NCI-H69 (cell line): ENCODE measurements around the gene TBC1D22A.

Source experiments
- DNase-seq: peaks from one replicate; lab custom pipeline; 2025; lab: John Stamatoyannopoulos, UW

TBC1D22A gene, protein sequence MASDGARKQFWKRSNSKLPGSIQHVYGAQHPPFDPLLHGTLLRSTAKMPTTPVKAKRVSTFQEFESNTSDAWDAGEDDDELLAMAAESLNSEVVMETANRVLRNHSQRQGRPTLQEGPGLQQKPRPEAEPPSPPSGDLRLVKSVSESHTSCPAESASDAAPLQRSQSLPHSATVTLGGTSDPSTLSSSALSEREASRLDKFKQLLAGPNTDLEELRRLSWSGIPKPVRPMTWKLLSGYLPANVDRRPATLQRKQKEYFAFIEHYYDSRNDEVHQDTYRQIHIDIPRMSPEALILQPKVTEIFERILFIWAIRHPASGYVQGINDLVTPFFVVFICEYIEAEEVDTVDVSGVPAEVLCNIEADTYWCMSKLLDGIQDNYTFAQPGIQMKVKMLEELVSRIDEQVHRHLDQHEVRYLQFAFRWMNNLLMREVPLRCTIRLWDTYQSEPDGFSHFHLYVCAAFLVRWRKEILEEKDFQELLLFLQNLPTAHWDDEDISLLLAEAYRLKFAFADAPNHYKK

DNA sequence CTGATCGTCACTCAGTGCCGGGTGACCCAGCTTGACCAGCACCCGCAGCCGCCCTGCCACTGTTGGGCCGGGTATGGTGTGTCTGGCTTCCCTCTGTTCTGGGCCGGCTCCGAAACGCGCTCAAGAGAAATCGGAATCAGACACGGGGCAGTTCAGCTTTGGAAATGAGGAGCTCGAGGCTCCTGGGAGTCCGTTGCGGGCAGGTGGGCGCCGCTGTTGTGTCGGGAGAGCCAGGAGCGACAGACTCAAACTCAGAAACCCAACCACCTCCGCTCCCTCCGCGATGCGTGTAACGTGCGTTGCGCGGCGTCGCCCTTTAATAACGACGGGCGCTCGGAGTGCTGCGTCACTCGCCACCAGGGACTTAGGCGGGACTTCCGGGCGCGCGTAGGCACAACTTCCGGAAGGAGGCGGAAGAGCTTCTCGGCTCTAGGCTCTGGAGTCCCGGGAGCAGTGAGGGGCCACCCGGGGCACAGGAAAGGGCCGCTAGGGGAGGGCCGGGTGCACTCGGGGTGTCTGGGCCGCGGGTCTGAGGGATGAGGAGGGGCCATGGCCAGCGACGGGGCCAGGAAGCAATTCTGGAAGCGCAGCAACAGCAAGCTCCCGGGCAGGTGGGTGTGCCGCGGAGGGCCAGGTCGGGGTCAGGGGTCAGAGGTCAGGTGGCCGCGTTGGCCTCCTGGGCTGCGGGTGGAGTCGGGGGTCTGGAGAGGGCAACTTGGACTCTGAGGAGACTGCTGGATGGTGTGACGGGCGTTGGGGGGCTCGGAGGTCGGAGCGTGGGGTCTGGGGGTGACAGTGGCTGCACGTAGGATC lies at the start of gene TBC1D22A:
Gene TBC1D22A (plus strand): TSS at position 413 of the 813 bp plus-strand sequence. CDS start 137 bp downstream, at position 550.
- DNase-seq, result peak; percentile 98

DNA sequence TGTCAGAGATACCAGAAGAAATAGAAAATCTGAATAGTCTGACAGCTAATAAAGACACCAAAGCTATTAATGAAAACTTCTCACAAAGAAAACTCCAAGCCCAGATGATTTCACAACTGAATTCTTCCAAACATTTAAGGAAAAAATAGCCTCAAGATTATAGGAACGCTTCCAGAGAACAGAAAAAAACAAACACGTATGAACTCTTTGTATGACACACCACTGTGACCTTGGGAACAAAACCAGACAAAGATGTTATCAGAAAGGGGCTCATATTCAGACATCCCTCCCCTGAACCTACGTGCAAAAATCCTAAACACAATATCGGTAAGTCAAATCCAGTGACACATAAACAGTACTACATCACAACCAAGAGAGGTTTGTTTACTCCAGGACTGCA lies 47.9 kb upstream of the TBC1D22A start:
- no peak for DNase-seq

DNA sequence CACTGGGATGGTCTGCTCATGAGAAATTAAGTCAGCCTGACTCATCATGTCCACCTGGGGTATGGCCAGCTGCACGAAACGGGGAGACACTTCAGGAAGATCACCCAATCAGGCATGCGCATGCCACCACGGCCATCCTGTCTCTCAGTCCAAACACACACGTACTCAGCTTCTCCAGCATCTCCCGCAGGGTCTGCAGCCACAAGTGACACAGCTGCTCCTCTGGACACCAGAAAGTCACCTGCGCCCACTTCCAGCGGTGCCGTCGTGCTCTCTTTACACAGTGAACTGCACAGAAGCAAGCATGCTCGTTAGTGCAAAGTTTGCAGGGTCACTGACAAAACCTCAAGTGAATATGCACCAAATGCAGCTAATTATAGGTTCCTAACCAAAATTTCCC lies 42.5 kb upstream of the TBC1D22A start:
- DNase-seq, result peak; percentile 94

DNA sequence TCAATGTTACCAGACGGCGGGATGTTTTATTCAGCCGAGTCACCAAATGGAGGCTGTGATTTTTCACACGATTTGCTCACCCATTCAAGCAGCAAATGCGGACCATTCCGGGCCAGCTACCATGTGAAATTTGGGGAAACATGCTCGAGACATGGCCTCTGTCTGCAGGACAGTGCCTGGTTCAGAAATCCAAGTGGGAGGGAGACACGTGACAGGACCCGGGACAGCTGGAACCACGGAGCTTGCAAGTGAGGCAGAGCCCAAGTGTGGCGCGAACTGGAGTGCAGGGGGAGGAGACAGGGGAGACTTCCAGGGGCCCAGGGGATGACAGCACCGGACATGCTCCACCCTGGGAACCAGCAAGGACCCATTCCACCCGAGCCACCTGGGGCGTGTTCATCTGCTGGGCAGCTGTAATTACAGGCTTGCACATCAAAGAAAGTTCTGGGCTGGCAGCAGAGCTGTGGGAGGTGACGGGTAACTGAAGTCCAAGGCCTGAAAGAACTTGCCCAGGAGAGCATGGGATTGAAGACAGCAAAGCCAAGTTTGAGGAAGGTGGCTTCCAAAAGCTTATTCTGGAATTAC lies 40.9 kb upstream of the TBC1D22A start:
- DNase-seq, result peak; percentile 87

DNA sequence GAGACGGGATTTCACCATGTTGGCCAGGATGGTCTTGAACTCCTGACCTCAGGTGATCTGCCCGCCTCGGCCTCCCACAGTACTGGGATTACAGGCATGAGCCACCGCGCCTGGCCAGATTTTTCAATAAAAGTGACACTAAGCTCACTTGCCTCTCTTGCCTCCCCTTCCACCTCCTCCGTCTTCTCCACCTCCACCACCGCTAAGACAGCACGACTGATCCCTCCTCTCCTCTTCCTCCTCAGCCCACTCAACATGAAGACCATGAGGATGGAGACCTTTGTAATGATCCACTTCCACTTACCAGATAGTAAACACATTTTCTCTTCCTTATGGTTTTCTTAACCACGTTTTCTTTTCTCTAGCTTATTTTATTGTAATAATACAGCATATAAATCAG lies 38.6 kb upstream of the TBC1D22A start:
- no peak for DNase-seq

DNA sequence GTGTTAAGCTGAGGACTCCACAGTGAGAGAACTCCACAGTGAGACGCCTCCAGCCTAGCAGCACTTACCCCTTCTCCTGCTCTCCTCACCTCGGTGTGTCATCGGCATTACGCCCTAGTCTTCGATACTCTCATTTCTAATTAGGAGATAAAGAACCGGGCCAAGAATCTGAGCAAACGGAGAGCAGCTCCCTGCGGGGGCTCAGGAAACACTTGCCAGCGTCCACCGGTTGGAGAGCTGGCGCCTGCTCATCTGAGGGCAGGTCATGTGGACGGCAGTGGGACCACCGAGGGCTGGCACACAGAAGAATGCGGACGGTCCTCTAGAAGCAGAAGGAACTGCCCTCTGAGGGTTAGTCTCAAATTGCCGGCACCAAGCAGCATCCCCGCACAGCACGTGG lies 37.4 kb upstream of the TBC1D22A start:
- DNase-seq, result no peak

DNA sequence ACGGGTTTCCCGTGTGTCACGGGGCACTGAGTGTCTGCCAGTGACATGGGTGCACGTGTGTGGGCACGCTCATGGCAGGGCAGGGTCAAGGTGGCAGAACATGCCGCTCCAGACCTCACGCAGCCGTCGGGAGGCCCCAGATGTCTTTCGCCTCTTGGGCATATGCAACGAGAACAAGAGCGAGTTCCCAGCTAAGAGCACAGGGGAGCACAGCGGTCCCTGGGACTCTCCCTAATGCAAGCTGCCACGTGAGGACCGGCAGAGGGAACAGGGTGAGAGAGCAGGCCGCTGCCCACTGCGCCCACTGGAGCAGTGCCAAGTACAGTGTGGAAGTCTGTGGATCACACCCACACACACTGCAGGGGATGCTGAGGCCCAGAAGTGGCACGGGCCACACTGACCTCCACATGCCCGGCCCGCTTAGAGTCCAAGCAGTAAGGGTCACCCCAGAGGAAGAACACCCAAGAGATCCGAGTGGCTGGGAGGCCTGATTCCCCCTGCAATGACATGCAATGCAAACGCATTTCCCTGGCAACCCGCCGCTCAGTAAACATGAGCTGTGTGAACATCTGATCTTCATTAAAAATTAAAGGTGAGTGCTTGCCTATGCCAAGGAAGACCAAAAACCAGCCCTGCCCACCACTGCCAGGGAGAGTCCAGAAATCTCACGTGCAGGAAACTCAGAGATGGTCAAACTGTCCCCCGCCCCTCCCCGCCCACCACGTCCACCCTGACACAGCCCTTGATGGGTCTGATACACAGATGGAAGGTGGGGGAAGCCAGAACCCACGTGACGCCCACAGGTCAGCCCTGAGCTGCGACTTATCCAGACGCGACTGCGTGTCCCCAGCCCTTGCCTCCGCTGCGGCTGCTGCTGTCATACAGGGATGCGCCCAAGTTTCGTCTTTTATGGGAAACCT lies 36.1 kb upstream of the TBC1D22A start:
- DNase-seq, result peak; percentile 93

DNA sequence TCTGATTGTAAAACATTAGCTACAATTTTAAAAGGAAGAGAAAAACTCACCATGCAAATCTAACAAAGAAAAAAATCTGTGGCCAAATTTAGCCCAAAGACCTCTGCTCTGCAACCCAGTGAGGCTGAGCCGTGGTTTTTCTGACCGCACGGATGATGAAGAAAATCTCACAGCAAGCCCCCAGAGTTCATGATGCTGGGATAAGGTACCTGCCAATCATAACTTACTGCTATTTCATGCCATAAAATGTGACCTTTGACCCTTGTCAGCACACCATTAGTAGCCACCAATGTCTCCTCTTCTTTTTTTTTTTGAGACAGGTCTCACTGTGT lies 35.5 kb upstream of the TBC1D22A start:
- DNase-seq, result no peak

DNA sequence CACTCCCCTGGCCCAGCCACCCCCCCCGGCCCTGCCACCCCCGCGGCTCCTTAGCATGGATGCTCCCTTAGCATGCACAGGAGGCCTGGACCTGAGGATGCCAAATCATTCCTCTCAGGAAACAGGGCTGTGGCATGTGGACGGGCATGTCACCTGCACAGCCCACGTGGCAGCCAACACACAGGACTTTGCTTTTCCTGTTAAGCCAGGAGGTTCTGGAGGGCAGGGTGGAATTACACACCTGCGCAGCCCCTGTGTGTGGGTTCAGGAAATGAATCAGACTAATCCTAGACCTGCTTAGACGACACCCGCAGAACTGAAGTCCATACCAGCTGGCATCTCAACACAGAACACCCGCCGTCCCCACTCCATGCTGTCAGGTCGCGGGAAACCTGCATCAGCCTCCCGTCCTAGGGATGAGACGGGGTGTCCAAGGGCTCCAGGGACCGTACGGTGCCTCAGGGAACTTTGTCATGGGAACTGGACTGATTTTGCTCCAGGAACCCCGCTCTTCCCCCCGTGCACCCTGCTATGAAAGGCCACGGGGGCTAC lies 34.6 kb upstream of the TBC1D22A start:
- DNase-seq, result no peak

DNA sequence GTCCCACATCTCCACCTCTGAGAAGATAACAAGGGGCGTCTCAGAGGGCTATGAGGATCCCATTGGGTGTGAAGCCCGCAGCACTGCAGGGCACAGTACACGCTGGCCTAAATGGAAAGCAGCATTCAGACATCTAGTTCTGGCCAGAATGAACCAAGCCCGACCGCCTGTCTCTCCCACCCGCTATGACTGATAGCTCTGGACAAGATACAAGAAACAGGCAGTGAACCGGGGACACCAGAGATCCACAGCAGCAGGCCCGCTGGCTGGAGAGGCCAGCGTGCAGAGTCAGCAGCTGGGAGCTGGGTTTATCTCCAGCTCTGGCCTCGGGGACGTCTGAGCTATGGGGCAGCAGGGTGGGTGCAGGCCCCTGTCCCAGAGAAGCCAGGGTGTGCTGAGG lies 34.0 kb upstream of the TBC1D22A start:
- no peak for DNase-seq

DNA sequence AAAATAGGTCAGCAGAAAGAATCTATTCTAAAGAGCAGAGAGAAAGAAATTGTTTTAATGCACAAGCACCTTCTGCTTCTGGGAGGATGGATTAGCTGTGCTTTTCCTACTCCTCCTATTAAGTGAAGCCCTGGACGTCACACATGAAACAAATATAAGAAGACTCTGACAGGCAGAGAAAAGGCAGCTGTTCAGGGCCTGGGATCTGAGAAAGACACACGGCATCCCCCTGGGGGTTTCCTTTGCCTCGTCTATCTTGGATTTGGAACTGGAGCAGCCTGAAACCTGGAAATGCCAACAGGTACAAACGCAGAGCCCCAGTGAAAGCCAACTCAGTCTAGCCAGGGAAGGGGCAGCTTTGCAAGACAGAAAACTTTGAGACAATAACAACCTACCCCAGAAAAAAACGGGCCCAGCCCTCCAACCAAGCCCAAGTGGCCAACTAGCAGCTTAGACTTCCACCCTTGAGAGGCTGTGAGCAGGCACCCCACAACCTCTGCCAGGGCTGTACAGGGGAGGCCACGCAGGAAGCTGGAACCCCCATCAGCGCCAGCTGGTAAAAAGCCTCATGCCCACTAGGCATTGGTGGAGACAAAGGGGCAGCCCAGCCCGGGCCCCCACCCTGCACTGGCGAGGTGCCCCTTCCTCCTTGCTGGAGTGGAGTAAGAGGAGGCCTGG lies 31.7 kb upstream of the TBC1D22A start:
- DNase-seq, result peak; percentile 50

DNA sequence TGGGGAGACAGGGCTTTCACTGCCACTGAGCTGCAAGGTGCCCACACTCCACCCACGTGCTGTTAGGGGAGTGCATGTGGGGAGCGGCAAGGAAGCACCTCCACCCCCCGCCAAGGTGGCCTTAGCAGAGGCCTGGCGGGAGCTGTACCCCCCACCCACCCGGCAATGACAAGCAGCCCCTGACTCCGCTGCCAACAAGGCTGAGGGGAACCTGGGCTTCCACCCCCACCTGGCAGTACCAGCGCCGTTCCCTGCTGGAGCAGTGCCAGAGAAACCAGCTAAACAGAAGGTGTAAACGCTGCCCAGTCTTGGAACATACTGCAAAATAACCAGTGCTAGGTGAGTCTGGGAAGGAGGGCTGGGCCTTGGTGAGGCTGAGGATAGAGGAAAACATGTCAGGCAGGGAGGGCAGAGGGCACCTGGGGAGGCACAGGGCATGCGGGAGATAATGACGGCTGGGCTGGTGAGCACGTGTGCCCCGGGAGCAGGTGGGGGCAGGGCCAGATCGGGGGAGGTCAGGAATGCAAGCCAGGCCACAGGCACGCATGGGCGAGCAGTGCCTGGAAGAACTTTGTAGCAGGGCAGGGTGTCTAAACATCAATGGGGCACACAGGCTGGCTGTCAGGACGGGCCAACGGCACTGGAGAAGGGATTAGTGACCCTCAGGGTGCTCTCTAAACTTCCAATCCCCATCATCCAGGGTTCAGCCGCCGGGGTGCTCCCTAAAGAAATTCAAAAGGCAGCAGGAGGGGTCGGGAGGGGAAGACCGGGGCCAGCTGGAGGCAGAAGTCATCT lies 31.0 kb upstream of the TBC1D22A start:
- DNase-seq, result peak; percentile 85

DNA sequence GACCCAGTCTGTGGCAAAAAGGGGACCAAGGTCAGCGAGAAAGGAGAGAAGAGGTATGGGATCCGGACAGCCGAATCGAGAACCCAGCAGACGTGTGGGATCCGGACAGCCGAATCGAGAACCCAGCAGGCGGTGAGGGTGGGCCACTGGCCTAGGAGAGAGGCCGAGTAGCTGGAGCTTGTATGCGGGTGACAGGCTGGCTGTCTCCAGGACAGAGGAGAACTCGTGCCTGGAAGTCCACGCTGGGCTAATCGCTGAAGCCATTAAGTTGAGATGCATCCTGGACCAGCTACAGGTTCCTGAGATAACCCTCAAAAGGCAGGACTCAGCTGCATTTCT lies 30.4 kb upstream of the TBC1D22A start:
- no peak for DNase-seq

DNA sequence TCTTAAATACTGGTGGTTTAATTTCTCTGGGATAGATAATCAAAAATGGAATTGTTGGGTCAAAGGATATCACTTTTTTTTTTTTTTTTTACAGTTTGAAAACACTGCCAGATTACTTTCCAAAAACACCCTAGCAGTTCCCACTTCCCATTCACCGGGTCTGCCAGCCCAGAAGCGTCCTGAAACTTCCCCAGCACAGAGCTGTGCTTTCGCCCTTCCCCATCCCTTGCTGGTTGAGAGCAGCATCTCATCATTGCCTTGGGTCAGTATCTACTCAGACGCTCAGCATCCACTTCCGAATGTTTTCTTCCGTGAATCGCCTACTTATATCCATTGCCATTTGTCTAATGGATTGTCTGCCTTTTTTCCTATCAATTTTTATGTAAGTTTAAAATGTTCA lies 29.9 kb upstream of the TBC1D22A start:
- no peak for DNase-seq

DNA sequence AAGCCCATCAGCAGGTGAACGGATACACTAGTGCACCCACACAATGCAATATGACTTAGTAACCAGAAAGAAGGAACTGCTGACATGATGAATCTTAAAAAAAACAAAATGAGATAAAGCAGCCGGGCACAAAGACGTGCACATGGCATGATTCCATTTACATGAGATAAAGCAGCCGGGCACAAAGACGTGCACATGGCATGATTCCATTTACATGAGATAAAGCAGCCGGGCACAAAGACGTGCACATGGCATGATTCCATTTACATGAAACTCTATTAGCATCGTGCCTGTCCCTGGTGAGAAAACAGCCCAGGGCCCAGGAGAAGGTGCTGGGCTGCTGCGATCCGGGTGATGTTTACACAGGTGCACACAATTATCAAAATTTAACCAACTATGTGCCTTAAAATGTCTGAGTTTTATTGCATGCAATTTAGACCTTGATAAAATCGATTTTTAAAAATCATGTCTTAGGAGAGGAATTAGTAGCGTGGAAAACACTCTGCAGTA lies 28.2 kb upstream of the TBC1D22A start:
- peak; percentile 86 for DNase-seq

DNA sequence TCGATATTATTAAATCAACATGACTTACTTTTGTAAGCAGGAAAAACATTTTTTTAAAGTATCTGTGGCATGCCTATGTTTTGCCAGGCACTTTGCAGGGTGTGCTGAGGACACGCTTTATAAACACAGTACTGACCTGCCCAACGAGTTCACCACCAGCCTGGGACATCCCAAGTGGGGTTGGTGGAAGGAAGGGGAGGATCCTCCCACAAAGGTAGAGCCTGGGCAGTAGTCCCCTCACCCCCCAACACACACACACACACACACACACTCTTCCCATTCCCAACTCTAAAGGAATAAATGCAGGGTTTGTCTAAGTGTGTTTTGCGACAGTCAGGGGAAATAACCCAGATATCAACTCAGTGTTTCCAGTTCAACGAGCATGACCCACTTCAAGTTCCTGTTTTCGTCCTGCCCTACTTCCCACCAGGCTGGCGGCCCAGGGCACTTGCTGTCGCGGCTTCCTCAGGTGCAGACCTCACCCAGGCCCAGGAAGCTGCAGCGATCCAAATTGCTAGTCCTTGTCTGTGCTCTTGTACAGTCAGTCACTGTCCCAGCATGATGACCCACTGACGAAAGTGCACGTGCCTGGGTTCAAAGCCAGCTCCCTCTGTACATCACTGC lies 27.5 kb upstream of the TBC1D22A start:
- peak; percentile 59 for DNase-seq

DNA sequence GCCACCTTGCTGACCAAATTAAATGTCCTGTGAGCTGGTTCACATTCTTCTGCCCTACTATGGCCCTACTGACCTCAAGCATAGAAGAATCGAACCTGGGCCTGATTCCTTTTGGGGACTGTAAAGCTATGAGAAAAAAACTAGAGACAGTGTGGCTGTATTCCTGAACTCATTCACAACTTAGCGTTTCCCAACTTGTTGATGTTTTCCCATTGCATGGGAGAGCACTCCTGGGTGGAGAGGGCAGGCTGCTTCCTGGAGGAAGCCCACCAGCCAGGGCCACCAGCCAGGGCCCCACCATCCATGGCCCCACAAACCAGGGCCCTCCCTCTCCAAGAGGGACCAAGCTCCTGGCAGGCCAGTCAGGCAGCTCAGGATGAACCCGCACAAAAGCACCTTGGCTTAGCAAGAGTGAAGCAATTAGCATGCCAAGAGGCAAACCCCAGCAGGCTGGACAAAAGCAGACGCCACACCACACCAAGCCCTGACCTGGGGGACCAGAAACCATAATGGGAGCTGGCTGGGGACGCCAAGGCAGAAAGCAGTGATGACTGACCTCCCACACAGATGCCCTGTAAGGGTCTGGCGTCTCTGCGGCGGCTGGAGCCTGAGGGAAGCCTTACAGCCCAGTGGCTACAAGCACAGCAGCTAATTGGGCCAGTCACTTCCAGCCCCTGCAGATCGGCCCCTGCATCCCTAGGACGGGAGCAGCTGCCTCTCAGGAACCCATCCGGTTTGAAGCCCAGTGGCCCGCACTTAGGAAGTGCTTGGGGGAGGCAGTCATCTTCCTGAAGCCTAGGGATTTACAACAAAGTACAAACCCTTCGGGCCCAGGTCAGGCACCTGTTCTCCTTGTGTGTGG lies 26.5 kb upstream of the TBC1D22A start:
- no peak for DNase-seq

DNA sequence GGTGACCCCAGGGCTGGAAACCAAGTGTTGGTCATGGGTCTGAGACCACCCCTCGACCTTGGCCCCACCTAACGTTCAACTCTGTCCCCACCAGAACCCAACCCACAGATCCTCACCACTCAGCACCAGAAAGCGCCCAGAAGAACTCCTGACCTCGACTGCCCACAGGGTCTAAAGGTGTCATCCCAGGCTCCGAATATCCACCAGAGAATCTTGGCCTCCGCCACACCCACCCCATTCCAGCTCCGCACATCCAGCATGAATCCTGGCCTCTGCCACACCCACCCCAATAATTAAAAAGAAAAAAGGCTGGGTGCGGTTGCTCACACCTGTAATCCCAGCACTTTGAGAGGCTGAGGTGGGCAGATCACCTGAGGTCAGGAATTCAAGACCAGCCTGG lies 25.7 kb upstream of the TBC1D22A start:
- DNase-seq, result no peak
